ENCODE data around the gene TSPAN1. TPM values are rescaled to one million over a fixed set of nuclear protein-coding genes. Genes with fewer than 3 reads are reported as not detected.

The TSPAN1 gene
- total and polyA plus RNA-seq, 12 donors = 0.39 to 44.6 (median 7.6) TPM

GRCh38 chr1:46205791-46206190, 30.9 kb downstream of the TSPAN1 start:
- Histone ChIP-seq H3K9me3 (replicated peaks in 1 of 3) (no peaks in the 10 kb centered on the region), H3K27me3 (no peaks in the 10 kb centered on the region), H3K27ac (peak overlapping the region in 2 of 5 donors; percentile 26 to 38), H3K4me1 (replicated peaks in 1 of 2) (peaks cover 18 to 32% of the 10 kb centered on the region in 2 donors), H3K36me3 (replicated peaks in 1 of 2) (no peaks in the 10 kb centered on the region), H3K4me3 (no peak overlapping the region)
- TF ChIP-seq POLR2A (IDR thresholded peaks at IDR 0.05) (no peak), CTCF (IDR thresholded peaks at IDR 0.05) (no peak)
- DNase-seq = peak in 3 of 7 donors; percentile 30 to 66 (median 58)
- 25 to 50% (median 38%) methylated on average over 2 to 3 of the region's 3 CpGs for WGBS, 4 donors
- intact Hi-C loops (cut with DNase I) = no loop called here

GRCh38 chr1:46206399-46206798, 31.5 kb downstream of the TSPAN1 start:
- DNase-seq = no peak
- peaks cover 18 to 32% of the 10 kb centered on the region in 2 donors for H3K4me1 ChIP-seq (replicated peaks in 1 of 2)
- TF ChIP-seq POLR2A (IDR thresholded peaks at IDR 0.05) (no peak), CTCF (IDR thresholded peaks at IDR 0.05) (no peak)
- H3K36me3 ChIP-seq (replicated peaks in 1 of 2) = no peaks in the 10 kb centered on the region
- H3K9me3 ChIP-seq (replicated peaks in 1 of 3) = no peaks in the 10 kb centered on the region
- H3K4me3 ChIP-seq = no peak overlapping the region
- H3K27ac ChIP-seq = peak overlapping the region in 2 of 5 donors; percentile 1 to 26
- WGBS, 4 donors = 83 to 98% (median 92%) methylated on average over 2 of the region's 2 CpGs
- intact Hi-C loops (cut with DNase I) = no loop called here
- no peaks in the 10 kb centered on the region for H3K27me3 ChIP-seq

GRCh38 chr1:46210561-46210960, 35.7 kb downstream of the TSPAN1 start:
- Histone ChIP-seq H3K4me3 (no peak overlapping the region), H3K36me3 (replicated peaks in 1 of 2) (no peaks in the 10 kb centered on the region), H3K27me3 (no peaks in the 10 kb centered on the region), H3K4me1 (replicated peaks in 1 of 2) (peaks cover 0 to 13% of the 10 kb centered on the region in 2 donors), H3K9me3 (replicated peaks in 1 of 3) (no peaks in the 10 kb centered on the region), H3K27ac (no peak overlapping the region)
- no peak for DNase-seq
- no peak for TF ChIP-seq POLR2A (IDR thresholded peaks at IDR 0.05)
- no peak for TF ChIP-seq CTCF (IDR thresholded peaks at IDR 0.05)
- intact Hi-C loops (cut with DNase I) = no loop called here
- 90 to 98% (median 96%) methylated on average over 3 of the region's 3 CpGs for WGBS, 4 donors

GRCh38 chr1:46211051-46211450, 36.2 kb downstream of the TSPAN1 start:
- no peak overlapping the region for H3K4me3 ChIP-seq
- no peaks in the 10 kb centered on the region for H3K9me3 ChIP-seq (replicated peaks in 1 of 3)
- peaks cover 0 to 8% of the 10 kb centered on the region in 2 donors for H3K4me1 ChIP-seq (replicated peaks in 1 of 2)
- intact Hi-C loops (cut with DNase I) = no loop called here
- H3K27ac ChIP-seq = no peak overlapping the region
- no peaks in the 10 kb centered on the region for H3K36me3 ChIP-seq (replicated peaks in 1 of 2)
- no peak for DNase-seq
- WGBS, 4 donors = 70 to 85% (median 79%) methylated on average over 2 of the region's 2 CpGs
- no peaks in the 10 kb centered on the region for H3K27me3 ChIP-seq
- TF ChIP-seq POLR2A (IDR thresholded peaks at IDR 0.05) (no peak), CTCF (IDR thresholded peaks at IDR 0.05) (no peak)

All from adrenal gland (tissue), 12 donors.